ENCODE data around the gene OCA2. TPM values are rescaled to one million over a fixed set of nuclear protein-coding genes. Genes with fewer than 3 reads are reported as not detected.
"Not testable (repeated sequence)": the region's sequence is repeated elsewhere in the genome, so short reads cannot be mapped to it uniquely, and the experiment has no call there.

Gene OCA2
- total RNA-seq, 6 experiments from 2014 or later: 0.07 to 0.13 (median 0.12) TPM; not detected in 3

GRCh38 chr15:27850050-27850449 is 249.1 kb downstream of the OCA2 start:
- H3K9me3 ChIP-seq: no peaks in the 10 kb centered on the region
- no peak overlapping the region for H3K27ac ChIP-seq
- ATAC-seq (no peak), DNase-seq (no peak)
- H3K4me1 ChIP-seq: no peaks in the 10 kb centered on the region
- intact Hi-C loops (cut with DNase I): no loop called here
- 55% methylated on average over 5 of the region's 5 CpGs for WGBS (ENCODE audit: insufficient coverage, low coverage, low lambda C conversion rate, missing lambda C conversion rate)
- TF ChIP-seq POLR2A (IDR thresholded peaks at IDR 0.05): no peak
- no peak for TF ChIP-seq CTCF (IDR thresholded peaks at IDR 0.05)
- H3K27me3 ChIP-seq: no peaks in the 10 kb centered on the region
- H3K4me3 ChIP-seq: no peak overlapping the region
- H3K36me3 ChIP-seq: no peaks in the 10 kb centered on the region

- H3K36me3 ChIP-seq; H3K4me3 ChIP-seq; DNase-seq; H3K9me3 ChIP-seq; H3K27me3 ChIP-seq; H3K27ac ChIP-seq; ATAC-seq; intact Hi-C loops (cut with DNase I); H3K4me1 ChIP-seq: not testable (repeated sequence)
- WGBS (ENCODE audit: insufficient coverage, low coverage, low lambda C conversion rate, missing lambda C conversion rate): 0% methylated on average over 1 of the region's 5 CpGs
These were observed 250.2 kb downstream of the OCA2 start for GRCh38 chr15:27848936-27849335.

GRCh38 chr15:27847775-27848710 is 251.1 kb downstream of the OCA2 start:
- no peaks in the 10 kb centered on the region for H3K36me3 ChIP-seq

GRCh38 chr15:27846722-27847395 is 252.3 kb downstream of the OCA2 start:
- Histone ChIP-seq H3K36me3 (no peaks in the 10 kb centered on the region), H3K4me3 (no peak overlapping the region), H3K4me1 (no peaks in the 10 kb centered on the region), H3K27me3 (no peaks in the 10 kb centered on the region), H3K27ac (no peak overlapping the region), H3K9me3 (no peaks in the 10 kb centered on the region)
- 76% methylated on average over 5 of the region's 10 CpGs for whole genome bisulfite sequencing (ENCODE audit: insufficient coverage, low coverage, low lambda C conversion rate, missing lambda C conversion rate)
- DNase-seq (no peak), ATAC-seq (no peak)
- intact Hi-C loops (cut with DNase I): no loop called here
- TF ChIP-seq CTCF (IDR thresholded peaks at IDR 0.05): no peak
- no peak for TF ChIP-seq POLR2A (IDR thresholded peaks at IDR 0.05)

More at GRCh38 chr15:27847775-27848710, 251.1 kb downstream of the OCA2 start:
- intact Hi-C loops (cut with DNase I): no loop called here
- H3K4me3 ChIP-seq: no peak overlapping the region
- H3K4me1 ChIP-seq: no peaks in the 10 kb centered on the region
- TF ChIP-seq CTCF (IDR thresholded peaks at IDR 0.05): no peak
- no peak for TF ChIP-seq POLR2A (IDR thresholded peaks at IDR 0.05)
- 55% methylated on average over 4 of the region's 15 CpGs for WGBS (ENCODE audit: insufficient coverage, low coverage, low lambda C conversion rate, missing lambda C conversion rate)
- H3K27me3 ChIP-seq: no peaks in the 10 kb centered on the region
- no peak for ATAC-seq
- no peak overlapping the region for H3K27ac ChIP-seq
- DNase-seq: no peak
- no peaks in the 10 kb centered on the region for H3K9me3 ChIP-seq
